Measurements from ENCODE around the gene PCSK4.
"Not testable (repeated sequence)": the region's sequence is repeated elsewhere in the genome, so short reads cannot be mapped to it uniquely, and the experiment has no call there.

The PCSK4 gene

DNA sequence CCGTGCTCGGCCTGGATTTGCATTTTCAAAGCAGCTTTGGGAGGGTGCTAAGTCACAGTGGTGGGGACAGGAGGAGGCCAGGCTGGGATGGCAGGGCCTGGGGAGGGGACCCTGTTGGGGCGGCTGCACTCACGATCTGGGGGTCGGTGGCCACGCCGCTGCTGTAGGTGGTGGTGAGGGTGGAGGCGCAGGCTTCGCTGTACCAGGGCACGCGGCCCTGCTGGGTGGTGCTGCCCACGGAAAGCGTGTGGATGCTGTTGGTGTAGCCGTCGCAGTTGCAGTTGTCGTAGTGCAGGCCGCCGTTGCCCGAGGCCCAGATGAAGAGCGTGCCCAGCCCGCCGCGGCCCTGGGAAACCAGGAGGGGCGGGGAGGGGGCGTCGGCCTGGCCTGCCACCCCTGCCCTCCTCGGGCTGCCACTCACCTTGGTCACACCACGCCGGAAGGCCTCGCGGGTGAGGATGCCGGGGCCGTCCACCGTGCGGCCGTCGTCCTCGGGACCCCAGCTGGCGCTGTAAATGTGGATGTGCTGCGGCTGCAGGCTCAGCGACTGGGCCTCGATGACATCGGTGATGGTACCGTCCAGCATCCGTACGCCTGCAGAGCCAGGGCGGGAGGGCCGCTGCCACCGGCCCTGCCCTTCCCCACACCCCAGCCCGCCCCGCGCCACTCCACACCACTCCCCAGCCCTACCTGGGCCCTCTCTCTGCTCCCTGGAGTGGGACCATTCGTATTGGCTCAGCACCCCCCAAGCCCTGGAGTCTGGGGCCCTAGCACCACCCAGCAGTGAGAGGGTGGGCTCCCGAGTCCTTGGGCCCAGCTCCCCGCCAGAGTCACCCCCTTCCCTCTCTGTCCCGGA lies 3.2 kb downstream of the PCSK4 start:
- no peak overlapping the region for H3K4me3 ChIP-seq (ENCODE audit: low read length)
- H3K36me3 ChIP-seq (ENCODE audit: control insufficient read depth, insufficient read depth, low read length): peaks cover 3% of the 10 kb centered on the region; the same call in 1 of the 2 replicates
- peaks cover 2% of the 10 kb centered on the region; the same call in 1 of the 2 replicates for H3K4me1 ChIP-seq (ENCODE audit: control insufficient read depth, insufficient read depth, low read length)
- WGBS (ENCODE audit: insufficient coverage, insufficient read length): no CpG with 5 or more reads among the region's 56 CpGs
- peaks cover 4% of the 10 kb centered on the region; the same call in 1 of the 2 replicates for H3K27me3 ChIP-seq (ENCODE audit: control insufficient read depth, insufficient read depth, low read length)
- no peak overlapping the region for H3K27ac ChIP-seq (ENCODE audit: low read length)
- DNase-seq (ENCODE audit: low read depth, low spot score): no peak
- H3K9me3 ChIP-seq (ENCODE audit: control insufficient read depth, insufficient read depth, low read length): no peaks in the 10 kb centered on the region

DNA sequence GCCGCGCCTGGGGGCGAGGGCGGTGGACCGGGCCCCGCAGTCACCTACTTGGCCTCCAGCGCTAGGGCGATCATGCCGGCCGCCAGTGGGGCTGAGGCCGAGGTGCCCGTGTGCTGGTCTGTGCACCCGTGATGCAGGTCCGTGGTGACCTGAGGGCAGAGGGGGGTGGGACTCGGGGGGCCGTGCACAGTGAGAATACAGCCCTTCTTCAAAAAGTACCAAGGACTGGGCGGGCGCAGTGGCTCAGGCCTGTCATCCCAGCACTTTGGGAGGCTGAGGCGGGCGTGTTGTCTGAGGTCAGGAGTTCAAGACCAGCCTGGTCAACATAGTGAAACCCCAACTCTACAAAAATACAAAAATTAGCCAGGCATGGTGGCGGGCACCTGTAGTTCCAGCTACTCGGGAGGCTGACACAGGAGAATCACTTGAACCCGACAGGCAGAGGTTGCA lies 6.1 kb downstream of the PCSK4 start:
- no CpG with 5 or more reads among the region's 23 CpGs for WGBS (ENCODE audit: insufficient coverage, insufficient read length)

DNA sequence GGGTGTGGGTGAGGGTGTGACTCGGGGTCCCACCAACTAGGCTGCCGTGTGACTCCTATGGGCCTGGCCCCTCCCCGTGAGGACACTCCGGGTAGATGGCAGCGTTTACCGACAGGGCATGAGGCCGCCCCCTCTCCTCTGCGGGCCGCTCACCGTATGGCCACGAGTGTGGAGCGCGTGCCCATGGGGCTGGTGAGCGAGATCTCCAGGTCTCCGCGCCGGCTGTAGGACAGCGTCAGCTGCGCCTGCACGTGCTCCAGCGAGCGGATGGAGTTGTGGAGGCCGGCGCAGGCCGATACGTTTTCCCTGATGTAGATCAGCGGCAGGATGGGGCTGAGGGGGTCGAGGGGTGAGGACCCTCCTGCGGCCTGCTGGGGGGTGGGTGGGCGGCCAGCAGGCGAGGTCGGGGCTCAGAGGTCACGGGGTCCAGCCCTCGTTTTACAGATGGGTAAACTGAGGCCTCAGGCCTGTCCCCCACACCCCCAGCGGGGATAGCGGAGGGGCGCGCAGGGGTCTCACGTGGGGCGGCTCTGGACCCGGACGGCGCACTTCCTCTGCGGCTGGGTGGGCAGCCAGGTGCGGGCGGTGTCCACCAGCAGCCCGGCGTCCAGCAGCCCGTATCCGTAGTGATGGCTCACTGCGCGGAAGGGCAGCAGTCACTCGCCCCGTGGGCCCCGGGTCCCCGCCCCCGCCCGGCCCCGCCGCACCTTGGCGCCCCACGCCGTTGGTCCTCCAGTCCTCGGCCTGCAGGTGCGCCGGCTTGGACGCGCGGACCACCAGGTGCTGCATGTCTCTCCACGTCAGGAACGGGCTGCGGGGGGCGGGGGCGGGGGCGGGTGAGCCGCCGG lies 6.8 kb downstream of the PCSK4 start:
- Histone ChIP-seq H3K27me3 (ENCODE audit: control insufficient read depth, insufficient read depth, low read length) (no peaks in the 10 kb centered on the region), H3K36me3 (ENCODE audit: control insufficient read depth, insufficient read depth, low read length) (peaks cover 3% of the 10 kb centered on the region; the same call in 1 of the 2 replicates), H3K4me1 (ENCODE audit: control insufficient read depth, insufficient read depth, low read length) (peaks cover 2% of the 10 kb centered on the region; the same call in 1 of the 2 replicates), H3K27ac (ENCODE audit: low read length) (no peak overlapping the region), H3K9me3 (ENCODE audit: control insufficient read depth, insufficient read depth, low read length) (no peaks in the 10 kb centered on the region), H3K4me3 (ENCODE audit: low read length) (no peak overlapping the region)
- no CpG with 5 or more reads among the region's 77 CpGs for WGBS (ENCODE audit: insufficient coverage, insufficient read length)
- DNase-seq (ENCODE audit: low read depth, low spot score): no peak

More for the DNA sequence above, 6.1 kb downstream of the PCSK4 start:
- no peaks in the 10 kb centered on the region for H3K27me3 ChIP-seq (ENCODE audit: control insufficient read depth, insufficient read depth, low read length)
- H3K4me1 ChIP-seq (ENCODE audit: control insufficient read depth, insufficient read depth, low read length): peaks cover 2% of the 10 kb centered on the region; the same call in 1 of the 2 replicates
- no peaks in the 10 kb centered on the region for H3K9me3 ChIP-seq (ENCODE audit: control insufficient read depth, insufficient read depth, low read length)
- peaks cover 3% of the 10 kb centered on the region; the same call in 1 of the 2 replicates for H3K36me3 ChIP-seq (ENCODE audit: control insufficient read depth, insufficient read depth, low read length)
- no peak overlapping the region for H3K27ac ChIP-seq (ENCODE audit: low read length)
- no peak for DNase-seq (ENCODE audit: low read depth, low spot score)
- no peak overlapping the region for H3K4me3 ChIP-seq (ENCODE audit: low read length)

DNA sequence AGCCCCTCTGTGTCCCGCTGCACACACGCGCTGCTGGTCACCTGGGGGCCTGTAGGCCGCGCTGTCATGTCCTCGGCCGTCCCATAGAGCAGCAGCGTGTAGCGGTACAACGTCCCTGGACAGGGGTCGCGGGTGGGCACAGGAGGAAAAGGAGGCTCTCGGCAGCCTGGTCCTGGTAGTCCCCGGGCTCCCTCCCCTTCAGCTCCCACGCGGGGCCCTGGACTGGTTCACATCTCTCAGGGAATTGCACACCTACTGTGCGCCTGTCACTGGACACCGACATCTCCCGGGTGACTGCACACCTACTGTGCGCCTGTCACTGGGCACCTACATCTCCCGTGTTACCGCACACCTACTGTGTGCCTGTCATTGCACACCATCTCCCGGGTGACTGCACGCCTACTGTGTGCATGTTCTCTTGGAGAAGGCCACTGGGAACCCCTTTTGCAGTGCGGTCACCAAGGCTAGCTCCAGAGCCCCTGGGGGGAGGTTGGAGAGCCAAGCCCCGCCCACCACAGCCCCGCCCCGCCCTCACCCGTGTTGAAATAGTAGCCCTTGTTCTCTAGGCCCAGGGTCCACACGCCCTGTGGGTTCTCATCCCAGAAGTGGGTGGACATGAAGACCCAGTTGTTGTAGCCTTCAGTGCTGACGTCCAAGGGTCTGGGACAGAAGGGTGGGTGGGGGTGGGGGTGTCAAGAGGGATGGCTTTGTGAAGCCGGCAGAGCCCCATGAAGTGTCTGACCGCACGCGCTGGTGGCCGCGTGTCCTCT lies 7.6 kb downstream of the PCSK4 start:
- Histone ChIP-seq H3K27ac (ENCODE audit: low read length) (no peak overlapping the region), H3K36me3 (ENCODE audit: control insufficient read depth, insufficient read depth, low read length) (peaks cover 3% of the 10 kb centered on the region; the same call in 1 of the 2 replicates), H3K4me3 (ENCODE audit: low read length) (no peak overlapping the region), H3K27me3 (ENCODE audit: control insufficient read depth, insufficient read depth, low read length) (no peaks in the 10 kb centered on the region), H3K9me3 (ENCODE audit: control insufficient read depth, insufficient read depth, low read length) (no peaks in the 10 kb centered on the region), H3K4me1 (ENCODE audit: control insufficient read depth, insufficient read depth, low read length) (peaks cover 2% of the 10 kb centered on the region; the same call in 1 of the 2 replicates)
- no CpG with 5 or more reads among the region's 37 CpGs for WGBS (ENCODE audit: insufficient coverage, insufficient read length)
- DNase-seq (ENCODE audit: low read depth, low spot score): no peak

DNA sequence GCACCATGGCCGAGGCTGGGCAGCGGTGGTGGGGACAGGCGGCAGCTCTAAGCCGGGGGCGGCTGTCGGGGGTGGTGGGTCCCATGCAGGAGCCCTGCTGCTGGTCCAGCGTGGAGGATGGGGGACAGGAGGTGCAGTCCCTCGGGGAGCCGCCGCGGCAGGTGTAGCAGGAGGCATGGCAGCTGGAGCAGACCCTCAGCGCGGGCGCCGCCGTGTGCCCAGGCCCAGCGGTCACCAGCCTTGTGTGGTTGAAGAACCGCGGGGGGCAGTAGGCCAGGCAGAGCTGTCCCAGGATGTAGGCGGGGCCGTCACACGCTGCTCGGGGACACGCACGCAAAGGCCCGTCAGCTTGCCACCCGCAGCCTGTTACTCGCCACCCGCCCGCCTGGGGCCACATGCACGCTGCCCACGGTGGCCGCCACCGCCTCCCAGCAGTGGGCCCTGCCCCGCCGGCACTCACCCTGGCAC lies 8.2 kb downstream of the PCSK4 start:
- Histone ChIP-seq H3K4me1 (ENCODE audit: control insufficient read depth, insufficient read depth, low read length) (peaks cover 2% of the 10 kb centered on the region; the same call in 1 of the 2 replicates), H3K9me3 (ENCODE audit: control insufficient read depth, insufficient read depth, low read length) (no peaks in the 10 kb centered on the region), H3K27ac (ENCODE audit: low read length) (no peak overlapping the region), H3K27me3 (ENCODE audit: control insufficient read depth, insufficient read depth, low read length) (no peaks in the 10 kb centered on the region), H3K4me3 (ENCODE audit: low read length) (no peak overlapping the region), H3K36me3 (ENCODE audit: control insufficient read depth, insufficient read depth, low read length) (peaks cover 3% of the 10 kb centered on the region; the same call in 1 of the 2 replicates)
- DNase-seq (ENCODE audit: low read depth, low spot score): no peak
- no CpG with 5 or more reads among the region's 36 CpGs for WGBS (ENCODE audit: insufficient coverage, insufficient read length)

DNA sequence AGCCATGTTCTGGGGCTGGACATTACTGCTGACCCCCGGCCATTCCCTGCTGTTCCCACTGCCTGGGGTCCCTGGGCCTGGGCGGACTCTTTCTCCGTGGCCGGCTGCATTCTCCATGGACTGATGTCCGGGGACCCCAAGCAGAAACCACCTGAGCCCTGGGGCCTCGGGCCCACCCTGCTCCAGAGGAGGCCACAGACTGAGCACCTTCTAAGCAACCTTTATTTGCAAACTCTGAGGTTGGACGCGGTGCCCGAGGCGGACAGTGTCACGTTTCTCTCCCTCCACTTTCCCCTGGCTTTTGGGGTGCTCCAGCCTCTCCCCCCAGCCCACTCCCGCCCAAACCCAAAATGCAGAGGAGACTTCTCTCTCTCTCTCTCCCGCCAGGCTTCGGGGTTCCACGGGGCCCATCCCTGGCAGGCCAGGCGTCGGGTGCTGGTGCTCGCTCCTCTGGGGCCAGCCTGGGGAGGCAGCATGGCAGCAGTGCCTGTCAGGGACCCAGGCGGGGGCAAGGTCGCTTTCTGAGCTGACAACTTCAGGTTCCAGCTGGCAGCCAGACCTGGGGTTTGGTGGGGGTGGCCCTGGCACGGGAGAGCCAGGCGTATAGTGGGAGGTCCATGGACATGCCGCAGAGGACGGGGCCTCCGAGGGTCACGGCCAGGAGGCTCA lies 8.8 kb downstream of the PCSK4 start:
- no peak for DNase-seq (ENCODE audit: low read depth, low spot score)
- peaks cover 3% of the 10 kb centered on the region; the same call in 1 of the 2 replicates for H3K36me3 ChIP-seq (ENCODE audit: control insufficient read depth, insufficient read depth, low read length)
- H3K4me1 ChIP-seq (ENCODE audit: control insufficient read depth, insufficient read depth, low read length): peaks cover 2% of the 10 kb centered on the region; the same call in 1 of the 2 replicates
- H3K9me3 ChIP-seq (ENCODE audit: control insufficient read depth, insufficient read depth, low read length): no peaks in the 10 kb centered on the region
- no peak overlapping the region for H3K27ac ChIP-seq (ENCODE audit: low read length)
- H3K4me3 ChIP-seq (ENCODE audit: low read length): no peak overlapping the region
- no peaks in the 10 kb centered on the region for H3K27me3 ChIP-seq (ENCODE audit: control insufficient read depth, insufficient read depth, low read length)
- WGBS (ENCODE audit: insufficient coverage, insufficient read length): no CpG with 5 or more reads among the region's 26 CpGs

DNA sequence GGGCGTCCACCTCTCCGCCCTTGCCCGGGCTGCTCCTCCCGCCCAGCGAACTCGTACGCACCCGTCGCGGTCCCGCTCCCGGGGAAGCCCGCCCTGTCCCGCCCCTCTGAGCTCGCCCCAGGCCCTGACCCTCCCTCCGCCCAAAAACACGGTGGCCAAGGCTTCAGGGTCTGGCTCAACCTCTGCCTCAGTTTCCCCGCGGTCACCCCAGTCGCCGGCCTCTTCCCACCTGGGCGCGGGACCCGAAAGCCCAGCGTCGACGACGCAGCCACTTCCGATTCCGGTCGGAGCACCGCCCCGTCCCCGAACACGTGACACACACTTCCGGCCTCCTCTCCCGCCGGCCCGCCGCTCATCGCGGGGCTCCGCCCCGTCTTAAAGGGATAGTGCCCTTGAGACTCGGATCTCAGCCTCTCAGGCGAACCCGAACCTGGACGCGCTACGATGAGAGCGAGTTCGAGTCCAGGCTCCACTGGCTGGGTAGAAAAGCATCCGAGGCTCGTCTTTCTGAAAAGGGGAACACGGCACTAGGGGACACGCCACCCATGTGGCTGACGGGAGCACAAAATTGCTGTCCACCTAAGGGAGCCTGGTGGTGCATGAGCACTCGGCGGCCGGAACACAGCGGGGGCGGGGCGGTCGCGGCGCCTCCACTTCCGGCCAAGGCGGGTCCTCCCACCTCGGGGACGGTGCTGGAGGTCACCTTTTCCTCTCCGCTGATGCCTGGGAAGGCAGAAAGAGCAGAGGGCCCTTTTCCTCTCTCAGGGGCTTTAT lies 11.0 kb downstream of the PCSK4 start, which contains the start of gene C19orf25:
TSS of gene C19orf25 (minus strand) at position 282 of the 774 bp plus-strand sequence. CDS start 312 bp downstream, outside the sequence.
- WGBS (ENCODE audit: insufficient coverage, insufficient read length): no CpG with 5 or more reads among the region's 71 CpGs
- Histone ChIP-seq H3K27me3 (ENCODE audit: control insufficient read depth, insufficient read depth, low read length) (no peaks in the 10 kb centered on the region), H3K36me3 (ENCODE audit: control insufficient read depth, insufficient read depth, low read length) (peaks cover 3% of the 10 kb centered on the region; the same call in 1 of the 2 replicates), H3K9me3 (ENCODE audit: control insufficient read depth, insufficient read depth, low read length) (no peaks in the 10 kb centered on the region), H3K4me3 (ENCODE audit: low read length) (peak within 1 kb of the TSS; percentile 75), H3K4me1 (ENCODE audit: control insufficient read depth, insufficient read depth, low read length) (peaks cover 2% of the 10 kb centered on the region; the same call in 1 of the 2 replicates), H3K27ac (ENCODE audit: low read length) (no peak within 1 kb of the TSS)
- DNase-seq (ENCODE audit: low read depth, low spot score): peak; percentile 86

DNA sequence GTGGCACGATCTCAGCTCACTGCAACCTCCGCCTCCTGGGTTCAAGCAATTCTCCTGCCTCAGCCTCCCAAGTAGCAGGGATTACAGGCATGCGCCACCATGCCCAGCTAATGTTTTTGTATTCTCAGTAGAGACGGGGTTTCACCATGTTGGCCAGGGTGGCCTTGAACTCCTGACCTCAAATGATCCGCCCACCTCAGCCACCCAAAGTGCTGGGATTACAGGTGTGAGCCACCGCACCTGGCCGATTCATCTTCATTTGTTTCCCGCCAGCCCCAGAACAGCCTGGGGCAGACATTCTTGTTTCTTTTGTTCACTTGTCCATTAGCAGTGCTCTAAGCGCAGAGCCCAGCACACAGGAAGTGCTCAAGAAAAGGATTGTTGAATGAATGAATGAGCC lies 13.1 kb downstream of the PCSK4 start:
- not testable (repeated sequence) for H3K27me3 ChIP-seq (ENCODE audit: control insufficient read depth, insufficient read depth, low read length); H3K4me3 ChIP-seq (ENCODE audit: low read length); DNase-seq (ENCODE audit: low read depth, low spot score); H3K27ac ChIP-seq (ENCODE audit: low read length); H3K9me3 ChIP-seq (ENCODE audit: control insufficient read depth, insufficient read depth, low read length); H3K36me3 ChIP-seq (ENCODE audit: control insufficient read depth, insufficient read depth, low read length); H3K4me1 ChIP-seq (ENCODE audit: control insufficient read depth, insufficient read depth, low read length)
- no CpG with 5 or more reads among the region's 9 CpGs for WGBS (ENCODE audit: insufficient coverage, insufficient read length)
